MM.1S (cell line): ENCODE data around the gene SUFU.

ENCODE experiments used
- EZH2 ChIP-seq: fragments of 300-600 bp; sonication (generic); optimal IDR thresholded peaks from 2 replicates; pipeline ENCODE3; 2017; ENCODE audit warnings: low read depth, mild to moderate bottlenecking, antibody characterized with exemption, low read length, mixed read lengths
- EZH2phosphoT487 ChIP-seq: fragments of 300-600 bp; sonication (generic); IDR thresholded peaks from 2 replicates; pipeline ENCODE4 v1.6.1; 2018; ENCODE audit warnings: antibody characterized with exemption, low read length
- TF ChIP-seq, protein P1 (sequence below): fragments of 300-600 bp; sonication (generic); IDR thresholded peaks from 2 replicates; pipeline ENCODE4 v1.5.1; 2016; ENCODE audit warnings: antibody characterized with exemption, low read length, mixed read lengths

DNA sequence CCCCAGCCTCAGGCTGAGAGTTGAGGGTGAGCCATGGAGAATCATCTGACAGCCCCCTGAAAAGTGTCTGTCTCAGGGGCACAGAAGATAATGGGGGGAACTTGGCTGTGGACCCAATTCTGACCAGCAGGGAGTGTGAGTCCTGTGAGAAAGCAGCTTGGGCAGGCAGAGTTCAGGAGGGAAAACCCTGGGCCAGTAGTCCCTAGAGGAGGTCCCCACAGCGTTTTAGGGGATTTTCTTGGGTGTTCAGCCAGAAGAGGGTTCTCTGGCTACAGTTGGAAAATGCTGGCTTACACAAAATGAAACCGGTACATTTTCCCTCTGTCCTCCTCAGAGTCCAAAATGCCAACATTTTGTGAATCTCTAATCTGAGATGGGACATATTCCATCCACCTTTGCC, 104.7 kb downstream of the SUFU start:
- TF ChIP-seq, protein P1, sequence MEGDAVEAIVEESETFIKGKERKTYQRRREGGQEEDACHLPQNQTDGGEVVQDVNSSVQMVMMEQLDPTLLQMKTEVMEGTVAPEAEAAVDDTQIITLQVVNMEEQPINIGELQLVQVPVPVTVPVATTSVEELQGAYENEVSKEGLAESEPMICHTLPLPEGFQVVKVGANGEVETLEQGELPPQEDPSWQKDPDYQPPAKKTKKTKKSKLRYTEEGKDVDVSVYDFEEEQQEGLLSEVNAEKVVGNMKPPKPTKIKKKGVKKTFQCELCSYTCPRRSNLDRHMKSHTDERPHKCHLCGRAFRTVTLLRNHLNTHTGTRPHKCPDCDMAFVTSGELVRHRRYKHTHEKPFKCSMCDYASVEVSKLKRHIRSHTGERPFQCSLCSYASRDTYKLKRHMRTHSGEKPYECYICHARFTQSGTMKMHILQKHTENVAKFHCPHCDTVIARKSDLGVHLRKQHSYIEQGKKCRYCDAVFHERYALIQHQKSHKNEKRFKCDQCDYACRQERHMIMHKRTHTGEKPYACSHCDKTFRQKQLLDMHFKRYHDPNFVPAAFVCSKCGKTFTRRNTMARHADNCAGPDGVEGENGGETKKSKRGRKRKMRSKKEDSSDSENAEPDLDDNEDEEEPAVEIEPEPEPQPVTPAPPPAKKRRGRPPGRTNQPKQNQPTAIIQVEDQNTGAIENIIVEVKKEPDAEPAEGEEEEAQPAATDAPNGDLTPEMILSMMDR: no peak
- no peak for TF ChIP-seq EZH2
- no peak for TF ChIP-seq EZH2phosphoT487
